ENCODE data around the gene CRIP3. TPM values are rescaled to one million over a fixed set of nuclear protein-coding genes. Genes with fewer than 3 reads are reported as not detected.

CRIP3 gene
- total and polyA plus RNA-seq, 8 donors = 0.37 to 1.6 (median 0.92) TPM; not detected in 5

- peak in 1 of 2 donors; percentile 71 for DNase-seq
- WGBS, 5 donors = 59 to 65% (median 64%) methylated on average over 12 to 13 of the region's 13 CpGs
- H3K4me3 ChIP-seq = no peak overlapping the region
- peaks cover 16 to 29% (median 20%) of the 10 kb centered on the region in 4 donors for H3K4me1 ChIP-seq
- intact Hi-C loops (cut with DNase I; ENCODE audit: low total_unique reads) = loop anchor here (10.0 kb wide), 1 partner anchor 57 kb away; no protein-coding TSS in a partner anchor
- no peaks in the 10 kb centered on the region for H3K36me3 ChIP-seq
- H3K27ac ChIP-seq = no peak overlapping the region
- peaks cover 0 to 67% (median 15%) of the 10 kb centered on the region in 3 donors for H3K27me3 ChIP-seq
- H3K9me3 ChIP-seq = no peaks in the 10 kb centered on the region
- TF ChIP-seq EP300 (IDR thresholded peaks at IDR 0.05) (no peak), CTCF (IDR thresholded peaks at IDR 0.05) (no peak), POLR2A (IDR thresholded peaks at IDR 0.05) (no peak)
These were observed 30.7 kb downstream of the CRIP3 start for GRCh38 chr6:43277643-43278523.

GRCh38 chr6:43277306-43277642 is 31.4 kb downstream of the CRIP3 start:
- H3K9me3 ChIP-seq = no peaks in the 10 kb centered on the region
- TF ChIP-seq POLR2A (IDR thresholded peaks at IDR 0.05) (no peak), CTCF (IDR thresholded peaks at IDR 0.05) (no peak), EP300 (IDR thresholded peaks at IDR 0.05) (no peak), POLR2AphosphoS5 (IDR thresholded peaks at IDR 0.05) (no peak)
- H3K4me3 ChIP-seq = no peak overlapping the region
- intact Hi-C loops (cut with DNase I; ENCODE audit: low total_unique reads) = loop anchor here (10.0 kb wide), 1 partner anchor 58 kb away; no protein-coding TSS in a partner anchor
- 83 to 95% (median 91%) methylated on average over 4 to 6 of the region's 6 CpGs for WGBS, 5 donors
- H3K27ac ChIP-seq = no peak overlapping the region
- peaks cover 16 to 29% (median 20%) of the 10 kb centered on the region in 4 donors for H3K4me1 ChIP-seq
- DNase-seq = no peak
- no peaks in the 10 kb centered on the region for H3K36me3 ChIP-seq
- peaks cover 0 to 61% (median 15%) of the 10 kb centered on the region in 3 donors for H3K27me3 ChIP-seq

- Histone ChIP-seq H3K36me3 (no peaks in the 10 kb centered on the region), H3K9me3 (no peaks in the 10 kb centered on the region), H3K27me3 (peaks cover 0 to 56% (median 15%) of the 10 kb centered on the region in 3 donors), H3K27ac (no peak overlapping the region), H3K4me3 (peak overlapping the region in 2 of 4 donors; percentile 47 to 59), H3K4me1 (peaks cover 16 to 29% (median 20%) of the 10 kb centered on the region in 4 donors)
- DNase-seq = peak in 1 of 2 donors; percentile 68
- no peak for TF ChIP-seq POLR2A (IDR thresholded peaks at IDR 0.05)
- no peak for TF ChIP-seq CTCF (IDR thresholded peaks at IDR 0.05)
- no peak for TF ChIP-seq EP300 (IDR thresholded peaks at IDR 0.05)
- no peak for TF ChIP-seq POLR2AphosphoS5 (IDR thresholded peaks at IDR 0.05)
- intact Hi-C loops (cut with DNase I; ENCODE audit: low total_unique reads) = loop anchor here (10.0 kb wide), 1 partner anchor 58 kb away; no protein-coding TSS in a partner anchor
- WGBS, 5 donors = 72 to 83% (median 75%) methylated on average over 9 to 11 of the region's 11 CpGs
These were observed 31.9 kb downstream of the CRIP3 start for GRCh38 chr6:43276577-43277305.

All from stomach (tissue), 9 donors.